ENCODE data around the gene SYT4. TPM values are rescaled to one million over a fixed set of nuclear protein-coding genes. Genes with fewer than 3 reads are reported as not detected.

The SYT4 gene
- total RNA-seq, 4 donors from 2014 or later: not detected

- Histone ChIP-seq H3K27ac (no peak overlapping the region), H3K4me3 (no peak overlapping the region), H3K36me3 (no peaks in the 10 kb centered on the region), H3K9me3 (no peaks in the 10 kb centered on the region), H3K27me3 (no peaks in the 10 kb centered on the region), H3K4me1 (no peaks in the 10 kb centered on the region)
- intact Hi-C loops (cut with DNase I; ENCODE audit: low total_unique reads) (no loop called here), in situ Hi-C loops (cut with MboI; ENCODE audit: low sequenced_read_pairs in 4 of 4) (no loop called here)
- DNase-seq (no peak), ATAC-seq (no peak)
- TF ChIP-seq CTCF (IDR thresholded peaks at IDR 0.05 in 4 of 5, conservative IDR thresholded peaks at IDR 0.05 in 1 of 5) (no peak), POLR2A (IDR thresholded peaks at IDR 0.05) (no peak)
These were observed 56.6 kb downstream of the SYT4 start for GRCh38 chr18:43220691-43221090.

Other genes with a start within 250 kb of the SYT4 start
- not detected for gene RIT2, start 161.8 kb downstream of the SYT4 start, total RNA-seq